ENCODE measurements around the gene PCDH7.
A peak's percentile ranks its signal among the peaks of the same experiment; 100 is the strongest.

Gene PCDH7

DNA sequence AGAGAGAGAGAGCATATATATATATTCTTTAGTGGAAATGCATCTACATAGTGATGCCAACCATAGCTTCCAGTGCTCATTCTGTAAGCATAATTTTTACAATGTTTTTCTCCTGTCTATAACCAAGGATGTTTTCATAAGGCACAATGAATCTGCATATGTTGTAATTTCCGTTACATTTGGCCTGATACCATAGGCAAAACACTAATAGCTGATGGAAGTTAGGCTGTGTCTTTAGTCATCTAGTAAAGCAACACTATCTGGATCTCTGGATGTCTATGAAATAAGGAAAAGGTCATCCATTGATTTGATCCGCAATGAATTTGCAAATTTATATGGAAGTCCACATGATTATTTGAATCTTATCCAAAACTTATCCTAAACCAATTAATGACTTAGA, 8.1 kb downstream of the PCDH7 start:
- Histone ChIP-seq H3K4me1 (ENCODE audit: control insufficient read depth, insufficient read depth, low read length, poor library complexity, severe bottlenecking) (peaks cover 3% of the 10 kb centered on the region), H3K27ac (ENCODE audit: low read depth, low read length, severe bottlenecking) (no peak overlapping the region), H3K9me3 (ENCODE audit: control insufficient read depth, low read length) (no peaks in the 10 kb centered on the region), H3K36me3 (ENCODE audit: control insufficient read depth, insufficient read depth, low read length) (peaks cover 20% of the 10 kb centered on the region), H3K4me3 (ENCODE audit: extremely low read depth, insufficient read depth, low read length, poor library complexity, severe bottlenecking) (no peak overlapping the region)
- WGBS, 2 experiments (ENCODE audit: insufficient coverage in 2 of 2) = 100% methylated on average over 1 of the region's 2 CpGs; no CpG with 5 or more reads in 1 of the 2 experiments

DNA sequence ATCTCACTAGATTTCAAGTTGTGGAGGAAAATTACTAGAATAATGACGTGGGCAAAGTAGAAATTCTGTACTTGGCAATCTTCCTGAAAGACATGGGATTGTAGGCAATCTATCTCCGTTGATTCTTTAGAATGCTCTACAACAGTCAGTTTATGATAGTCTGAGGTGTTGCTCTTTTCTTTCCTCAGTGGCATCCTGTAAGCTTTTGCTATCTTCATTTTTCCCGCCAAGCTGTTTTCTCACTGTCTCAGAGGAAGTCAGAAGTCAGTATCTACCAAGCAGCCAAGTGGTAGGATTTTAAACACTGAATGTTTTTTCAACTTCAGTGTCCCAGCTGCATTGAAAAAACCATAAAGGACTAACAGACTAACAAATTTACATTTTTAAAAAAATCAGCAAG, 23.7 kb downstream of the PCDH7 start:
- Histone ChIP-seq H3K4me3 (ENCODE audit: extremely low read depth, insufficient read depth, low read length, poor library complexity, severe bottlenecking) (no peak overlapping the region), H3K9me3 (ENCODE audit: control insufficient read depth, low read length) (no peaks in the 10 kb centered on the region), H3K4me1 (ENCODE audit: control insufficient read depth, insufficient read depth, low read length, poor library complexity, severe bottlenecking) (no peaks in the 10 kb centered on the region), H3K36me3 (ENCODE audit: control insufficient read depth, insufficient read depth, low read length) (peaks cover 7% of the 10 kb centered on the region), H3K27ac (ENCODE audit: low read depth, low read length, severe bottlenecking) (peak overlapping the region; percentile 6)
- 66 to 86% methylated on average over 1 to 2 of the region's 3 CpGs for WGBS, 2 experiments (ENCODE audit: insufficient coverage in 2 of 2)

DNA sequence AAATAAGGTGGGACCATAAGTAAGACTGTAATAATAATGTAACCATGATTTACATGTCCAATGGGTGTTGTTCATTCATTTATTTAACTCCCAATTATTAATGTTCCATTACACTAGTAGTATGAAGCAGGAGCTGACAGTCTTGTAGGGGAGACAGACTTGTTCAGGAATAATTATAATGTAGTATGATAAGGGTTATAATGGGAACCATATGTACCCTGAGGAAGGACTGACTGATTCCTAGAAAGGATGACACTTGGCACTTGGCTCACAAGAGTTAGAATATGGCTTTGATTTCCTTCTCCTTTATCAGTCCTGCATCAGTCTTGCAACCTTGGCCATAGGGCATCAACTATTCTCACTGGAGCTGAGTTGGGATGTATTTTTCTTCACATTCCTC, 24.2 kb downstream of the PCDH7 start:
- no peak overlapping the region for H3K4me3 ChIP-seq (ENCODE audit: extremely low read depth, insufficient read depth, low read length, poor library complexity, severe bottlenecking)
- no peaks in the 10 kb centered on the region for H3K4me1 ChIP-seq (ENCODE audit: control insufficient read depth, insufficient read depth, low read length, poor library complexity, severe bottlenecking)
- H3K27ac ChIP-seq (ENCODE audit: low read depth, low read length, severe bottlenecking) = peak overlapping the region; percentile 6
- no peaks in the 10 kb centered on the region for H3K9me3 ChIP-seq (ENCODE audit: control insufficient read depth, low read length)
- H3K36me3 ChIP-seq (ENCODE audit: control insufficient read depth, insufficient read depth, low read length) = peaks cover 7% of the 10 kb centered on the region

DNA sequence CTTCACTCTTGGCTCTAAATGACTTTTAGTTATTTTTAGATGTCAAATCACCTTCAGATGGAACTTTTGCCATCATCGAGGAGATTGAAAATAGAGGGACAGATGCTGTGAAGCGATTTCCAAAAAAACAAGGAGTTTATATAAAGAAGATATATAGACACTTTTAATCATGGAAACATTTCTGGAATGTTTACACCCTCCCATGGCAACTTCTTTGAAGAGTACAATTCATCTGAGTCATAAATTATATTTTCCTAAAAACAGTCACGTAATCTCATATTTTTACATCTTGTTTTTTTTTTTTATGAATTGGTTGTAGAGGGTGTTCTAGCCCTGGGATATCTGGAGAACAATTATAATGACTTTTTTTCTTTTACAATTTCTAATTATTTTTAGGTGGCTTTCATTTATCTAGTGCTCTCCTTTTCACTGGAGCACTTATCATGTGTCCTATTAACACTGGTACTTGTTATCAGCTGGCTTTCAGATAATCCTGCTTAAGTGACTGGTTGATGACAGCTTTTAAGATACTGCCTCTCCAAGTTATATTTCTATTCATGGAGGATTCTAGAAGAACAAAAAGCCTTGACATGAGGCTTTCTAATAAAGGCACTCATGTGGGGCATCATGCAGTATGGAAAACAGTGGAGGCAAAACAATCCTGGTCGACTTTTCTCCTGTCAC, 24.9 kb downstream of the PCDH7 start:
- Histone ChIP-seq H3K4me3 (ENCODE audit: extremely low read depth, insufficient read depth, low read length, poor library complexity, severe bottlenecking) (no peak overlapping the region), H3K9me3 (ENCODE audit: control insufficient read depth, low read length) (no peaks in the 10 kb centered on the region), H3K27ac (ENCODE audit: low read depth, low read length, severe bottlenecking) (peak overlapping the region; percentile 11), H3K36me3 (ENCODE audit: control insufficient read depth, insufficient read depth, low read length) (peaks cover 7% of the 10 kb centered on the region), H3K4me1 (ENCODE audit: control insufficient read depth, insufficient read depth, low read length, poor library complexity, severe bottlenecking) (no peaks in the 10 kb centered on the region)
- WGBS, 2 experiments (ENCODE audit: insufficient coverage in 2 of 2) = 22 to 60% methylated on average over 1 of the region's 4 CpGs

DNA sequence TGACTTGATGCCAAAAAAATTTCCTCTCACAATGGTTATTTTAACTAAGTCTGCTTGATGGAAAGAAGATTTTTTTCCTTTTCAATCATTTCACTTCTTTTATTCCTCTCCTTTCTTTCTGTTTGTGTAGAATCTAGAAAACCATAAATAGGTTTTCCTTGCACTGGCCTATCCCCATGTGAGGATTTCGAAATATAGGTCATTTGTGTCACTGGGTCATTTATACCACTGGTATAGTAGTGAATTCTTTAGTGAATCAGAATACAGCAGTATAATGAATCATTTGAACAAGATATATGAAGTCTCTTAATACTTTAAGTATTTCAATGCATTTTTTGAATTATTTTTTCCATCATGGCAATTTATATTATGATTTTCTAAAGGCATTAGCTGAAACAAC, 26.6 kb downstream of the PCDH7 start:
- Histone ChIP-seq H3K4me1 (ENCODE audit: control insufficient read depth, insufficient read depth, low read length, poor library complexity, severe bottlenecking) (no peaks in the 10 kb centered on the region), H3K27ac (ENCODE audit: low read depth, low read length, severe bottlenecking) (no peak overlapping the region), H3K36me3 (ENCODE audit: control insufficient read depth, insufficient read depth, low read length) (peaks cover 7% of the 10 kb centered on the region), H3K4me3 (ENCODE audit: extremely low read depth, insufficient read depth, low read length, poor library complexity, severe bottlenecking) (no peak overlapping the region), H3K9me3 (ENCODE audit: control insufficient read depth, low read length) (no peaks in the 10 kb centered on the region)
- WGBS, 2 experiments (ENCODE audit: insufficient coverage in 2 of 2) = 40% methylated on average over 1 of the region's 1 CpG; no CpG with 5 or more reads in 1 of the 2 experiments

DNA sequence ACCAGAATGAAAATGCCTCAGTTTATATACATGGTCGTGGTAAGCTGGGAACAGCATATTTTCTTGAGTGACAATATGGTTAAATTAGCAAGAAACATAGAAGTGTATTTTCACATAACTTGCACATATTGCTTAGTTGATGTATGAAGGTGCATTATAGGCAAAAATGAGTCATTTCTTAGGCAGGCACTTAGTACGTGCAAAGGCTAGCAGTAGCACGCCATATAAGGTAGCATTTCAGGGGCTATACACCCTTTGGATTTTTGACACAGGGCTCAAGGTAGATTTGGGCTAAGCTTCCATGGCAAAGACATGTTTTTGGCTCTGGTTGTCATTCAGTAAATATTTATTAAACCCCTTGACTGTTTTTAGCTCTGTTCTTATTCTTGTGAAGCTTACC, 33.1 kb downstream of the PCDH7 start:
- Histone ChIP-seq H3K4me1 (ENCODE audit: control insufficient read depth, insufficient read depth, low read length, poor library complexity, severe bottlenecking) (peaks cover 27% of the 10 kb centered on the region), H3K9me3 (ENCODE audit: control insufficient read depth, low read length) (no peaks in the 10 kb centered on the region), H3K27ac (ENCODE audit: low read depth, low read length, severe bottlenecking) (no peak overlapping the region), H3K36me3 (ENCODE audit: control insufficient read depth, insufficient read depth, low read length) (peaks cover 3% of the 10 kb centered on the region), H3K4me3 (ENCODE audit: extremely low read depth, insufficient read depth, low read length, poor library complexity, severe bottlenecking) (no peak overlapping the region)
- 94% methylated on average over 2 to 3 of the region's 3 CpGs for whole genome bisulfite sequencing, 2 experiments (ENCODE audit: insufficient coverage in 2 of 2)

DNA sequence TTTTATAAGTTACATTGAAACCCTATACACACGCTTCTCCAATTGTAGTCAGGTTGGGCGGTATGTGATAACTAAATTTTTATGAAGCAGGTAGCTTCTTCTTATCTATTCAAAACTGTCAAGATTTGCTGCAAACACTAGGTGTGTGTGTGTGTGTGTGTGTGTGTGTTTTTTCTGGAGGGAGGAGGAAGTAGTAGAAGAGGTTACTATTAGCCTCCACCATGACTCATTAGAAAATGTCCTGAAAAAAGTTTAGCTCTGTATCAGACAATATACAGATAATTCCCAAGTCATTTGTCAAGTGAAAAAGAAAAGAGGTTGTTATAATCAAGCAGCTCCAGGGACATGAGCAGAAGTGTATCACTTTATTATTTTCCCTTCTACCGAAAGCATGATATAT, 33.9 kb downstream of the PCDH7 start:
- no CpG with 5 or more reads among the region's 3 CpGs for WGBS, 2 experiments (ENCODE audit: insufficient coverage in 2 of 2)
- H3K9me3 ChIP-seq (ENCODE audit: control insufficient read depth, low read length) = no peaks in the 10 kb centered on the region
- no peaks in the 10 kb centered on the region for H3K36me3 ChIP-seq (ENCODE audit: control insufficient read depth, insufficient read depth, low read length)
- no peak overlapping the region for H3K27ac ChIP-seq (ENCODE audit: low read depth, low read length, severe bottlenecking)
- peaks cover 27% of the 10 kb centered on the region for H3K4me1 ChIP-seq (ENCODE audit: control insufficient read depth, insufficient read depth, low read length, poor library complexity, severe bottlenecking)
- no peak overlapping the region for H3K4me3 ChIP-seq (ENCODE audit: extremely low read depth, insufficient read depth, low read length, poor library complexity, severe bottlenecking)

DNA sequence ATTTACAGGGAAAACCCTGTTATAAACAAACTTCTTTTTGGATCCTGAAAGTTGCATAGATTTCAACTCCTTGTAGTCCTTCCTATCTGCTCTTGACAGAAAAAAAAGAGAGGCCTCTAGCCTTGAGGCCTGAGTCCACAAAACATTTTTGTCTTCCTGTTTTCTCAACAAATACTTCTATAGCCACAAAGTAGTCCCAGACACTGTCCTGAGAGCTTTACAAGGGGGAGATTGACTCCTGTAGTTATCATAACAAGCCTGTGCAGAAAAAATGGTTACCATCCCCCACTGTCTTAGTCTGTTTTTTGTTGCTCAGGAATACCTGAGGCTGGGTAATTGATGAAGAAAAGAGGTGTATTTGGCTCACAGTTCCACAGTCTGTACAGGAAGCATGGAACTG, 35.2 kb downstream of the PCDH7 start:
- Histone ChIP-seq H3K9me3 (ENCODE audit: control insufficient read depth, low read length) (no peaks in the 10 kb centered on the region), H3K4me3 (ENCODE audit: extremely low read depth, insufficient read depth, low read length, poor library complexity, severe bottlenecking) (no peak overlapping the region), H3K4me1 (ENCODE audit: control insufficient read depth, insufficient read depth, low read length, poor library complexity, severe bottlenecking) (peaks cover 32% of the 10 kb centered on the region), H3K27ac (ENCODE audit: low read depth, low read length, severe bottlenecking) (no peak overlapping the region), H3K36me3 (ENCODE audit: control insufficient read depth, insufficient read depth, low read length) (no peaks in the 10 kb centered on the region)

DNA sequence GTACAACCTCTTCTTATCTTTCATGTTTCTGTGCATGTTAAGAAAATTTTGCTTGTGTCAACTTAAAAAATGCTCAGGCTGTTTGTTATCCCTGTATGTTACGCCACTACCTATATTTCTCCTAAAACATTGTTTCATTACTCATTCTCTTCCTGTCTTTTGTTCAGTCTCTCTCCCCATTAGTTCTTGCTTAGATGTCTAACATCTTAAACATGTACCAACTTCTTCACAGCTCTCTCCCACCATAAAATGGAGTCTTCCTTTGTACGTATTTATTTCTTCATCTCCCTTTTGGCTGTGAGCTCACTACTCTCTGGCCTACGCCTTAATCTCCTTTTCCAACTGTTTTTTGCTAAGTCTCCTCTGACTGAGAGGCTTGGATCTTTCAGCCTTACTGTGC, 36.4 kb downstream of the PCDH7 start:
- H3K27ac ChIP-seq (ENCODE audit: low read depth, low read length, severe bottlenecking) = no peak overlapping the region

DNA sequence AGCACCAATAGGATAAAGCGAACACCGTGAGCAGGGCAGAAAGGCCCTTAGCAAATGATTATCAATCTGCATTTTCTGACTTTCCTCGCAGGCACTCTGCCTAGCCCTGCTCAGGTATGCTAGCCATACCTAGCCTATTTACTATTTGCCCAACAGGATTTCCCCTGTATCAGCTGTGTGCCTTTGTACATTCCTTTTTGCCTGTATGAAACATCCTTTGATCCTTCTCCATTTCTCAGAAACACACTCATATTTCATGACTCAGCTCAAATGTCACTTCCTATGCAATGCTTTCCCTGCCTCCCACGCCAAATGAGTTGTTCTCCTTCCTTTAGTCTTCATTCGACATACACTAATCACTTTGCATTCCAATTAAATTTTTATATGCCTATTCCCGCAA, 37.2 kb downstream of the PCDH7 start:
- 91 to 97% methylated on average over 5 to 6 of the region's 6 CpGs for WGBS, 2 experiments (ENCODE audit: insufficient coverage in 2 of 2)
- peak overlapping the region; percentile 7 for H3K27ac ChIP-seq (ENCODE audit: low read depth, low read length, severe bottlenecking)
- peaks cover 37% of the 10 kb centered on the region for H3K4me1 ChIP-seq (ENCODE audit: control insufficient read depth, insufficient read depth, low read length, poor library complexity, severe bottlenecking)
- no peaks in the 10 kb centered on the region for H3K36me3 ChIP-seq (ENCODE audit: control insufficient read depth, insufficient read depth, low read length)
- H3K9me3 ChIP-seq (ENCODE audit: control insufficient read depth, low read length) = no peaks in the 10 kb centered on the region
- no peak overlapping the region for H3K4me3 ChIP-seq (ENCODE audit: extremely low read depth, insufficient read depth, low read length, poor library complexity, severe bottlenecking)

More for the DNA sequence above, 36.4 kb downstream of the PCDH7 start:
- Histone ChIP-seq H3K36me3 (ENCODE audit: control insufficient read depth, insufficient read depth, low read length) (no peaks in the 10 kb centered on the region), H3K9me3 (ENCODE audit: control insufficient read depth, low read length) (no peaks in the 10 kb centered on the region), H3K4me3 (ENCODE audit: extremely low read depth, insufficient read depth, low read length, poor library complexity, severe bottlenecking) (no peak overlapping the region), H3K4me1 (ENCODE audit: control insufficient read depth, insufficient read depth, low read length, poor library complexity, severe bottlenecking) (peaks cover 37% of the 10 kb centered on the region)
- 91 to 100% methylated on average over 2 to 3 of the region's 3 CpGs for WGBS, 2 experiments (ENCODE audit: insufficient coverage in 2 of 2)

DNA sequence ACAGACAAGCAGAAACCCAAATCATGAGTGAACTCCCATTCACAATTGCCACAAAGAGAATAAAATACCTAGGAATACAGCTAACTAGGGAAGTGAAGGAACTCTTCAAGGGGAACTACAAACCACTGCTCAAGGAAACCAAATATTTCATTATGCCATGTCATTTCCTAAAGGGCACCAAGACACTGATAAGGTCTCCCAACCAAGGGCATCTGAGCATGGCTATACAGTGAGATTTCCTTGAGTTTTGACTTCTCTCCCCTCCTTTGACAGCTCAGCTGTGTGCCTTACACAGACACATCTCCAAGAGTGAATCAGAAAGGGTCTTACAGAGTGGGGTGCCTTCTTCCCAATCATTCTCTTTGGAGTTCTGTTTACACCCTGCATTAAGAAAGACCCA, 40.4 kb downstream of the PCDH7 start:
- peaks cover 22% of the 10 kb centered on the region for H3K4me1 ChIP-seq (ENCODE audit: control insufficient read depth, insufficient read depth, low read length, poor library complexity, severe bottlenecking)

More for the DNA sequence above, 40.4 kb downstream of the PCDH7 start:
- Histone ChIP-seq H3K9me3 (ENCODE audit: control insufficient read depth, low read length) (no peaks in the 10 kb centered on the region), H3K27ac (ENCODE audit: low read depth, low read length, severe bottlenecking) (no peak overlapping the region), H3K4me3 (ENCODE audit: extremely low read depth, insufficient read depth, low read length, poor library complexity, severe bottlenecking) (no peak overlapping the region), H3K36me3 (ENCODE audit: control insufficient read depth, insufficient read depth, low read length) (no peaks in the 10 kb centered on the region)
